ACC112 (cell line): ENCODE measurements around the gene MCF2L.

ENCODE experiments used
- H2AFZ ChIP-seq: fragments of 200-600 bp; sonication (generic); one replicate; pipeline ENCODE4 v1.6.0; 2017; ENCODE audit warnings: antibody characterized with exemption, low read length; ENCODE audit not compliant: unreplicated experiment
- H3K27ac ChIP-seq: fragments of 200-600 bp; sonication (generic); 2 replicates; pipeline ENCODE4 v1.5.1; 2014; ENCODE audit warnings: low read depth, mild to moderate bottlenecking, antibody characterized with exemption, low read length, moderate library complexity
- H3K27me3 ChIP-seq: fragments of 200-600 bp; sonication (generic); 2 replicates; pipeline ENCODE4 v1.6.1; 2014; ENCODE audit warnings: mild to moderate bottlenecking, antibody characterized with exemption, low read length, moderate library complexity, mixed read lengths; ENCODE audit not compliant: insufficient read depth
- H3K36me3 ChIP-seq: fragments of 200-600 bp; sonication (generic); 2 replicates; pipeline ENCODE4 v1.6.1; 2016; ENCODE audit warnings: mild to moderate bottlenecking, antibody characterized with exemption, low read length, moderate library complexity, mixed read lengths; ENCODE audit not compliant: insufficient read depth
- H3K4me1 ChIP-seq: fragments of 200-600 bp; sonication (generic); one replicate; pipeline ENCODE4 v1.6.1; 2016; ENCODE audit warnings: low read length, mixed read lengths; ENCODE audit not compliant: insufficient read depth, unreplicated experiment, control insufficient read depth
- H3K4me3 ChIP-seq: fragments of 200-600 bp; sonication (generic); 2 replicates; pipeline ENCODE4 v1.5.1; 2014; ENCODE audit warnings: mild to moderate bottlenecking, low read depth, low read length
- H3K79me2 ChIP-seq: fragments of 200-600 bp; sonication (generic); one replicate; pipeline ENCODE4 v1.6.0; 2016; ENCODE audit warnings: low read length; ENCODE audit not compliant: control insufficient read depth, unreplicated experiment, insufficient read depth

Gene MCF2L

GRCh38 chr13:113010510-113010865 lies 41.5 kb downstream of the MCF2L start:
- H3K79me2 ChIP-seq = no peaks in the 10 kb centered on the region
- H3K4me1 ChIP-seq = no peaks in the 10 kb centered on the region
- H3K4me3 ChIP-seq = no peak overlapping the region
- no peak overlapping the region for H3K27ac ChIP-seq
- no peak overlapping the region for H2AFZ ChIP-seq
- no peaks in the 10 kb centered on the region for H3K36me3 ChIP-seq
- H3K27me3 ChIP-seq = peaks cover 5% of the 10 kb centered on the region; the same call in 1 of the 2 replicates

GRCh38 chr13:113013303-113013702 lies 44.3 kb downstream of the MCF2L start:
- Histone ChIP-seq H3K27ac (no peak overlapping the region), H3K79me2 (no peaks in the 10 kb centered on the region), H3K27me3 (no peaks in the 10 kb centered on the region; the same call in 1 of the 2 replicates), H3K4me3 (no peak overlapping the region), H3K36me3 (no peaks in the 10 kb centered on the region), H3K4me1 (no peaks in the 10 kb centered on the region), H2AFZ (no peak overlapping the region)

GRCh38 chr13:113013878-113014751 lies 45.1 kb downstream of the MCF2L start:
- H3K4me3 ChIP-seq = no peak overlapping the region
- H3K79me2 ChIP-seq = no peaks in the 10 kb centered on the region
- H2AFZ ChIP-seq = no peak overlapping the region
- no peak overlapping the region for H3K27ac ChIP-seq
- H3K36me3 ChIP-seq = no peaks in the 10 kb centered on the region
- H3K4me1 ChIP-seq = no peaks in the 10 kb centered on the region
- peaks cover 2% of the 10 kb centered on the region; the same call in 1 of the 2 replicates for H3K27me3 ChIP-seq

- Histone ChIP-seq H3K36me3 (no peaks in the 10 kb centered on the region), H2AFZ (no peak overlapping the region), H3K4me3 (no peak overlapping the region), H3K79me2 (no peaks in the 10 kb centered on the region), H3K4me1 (no peaks in the 10 kb centered on the region), H3K27ac (no peak overlapping the region), H3K27me3 (peaks cover 9% of the 10 kb centered on the region; the same call in 1 of the 2 replicates)
These were observed 46.0 kb downstream of the MCF2L start for GRCh38 chr13:113014752-113015745.

GRCh38 chr13:113015826-113016525 lies 47.0 kb downstream of the MCF2L start:
- Histone ChIP-seq H3K79me2 (no peaks in the 10 kb centered on the region), H3K27ac (no peak overlapping the region), H2AFZ (no peak overlapping the region), H3K4me3 (no peak overlapping the region), H3K4me1 (no peaks in the 10 kb centered on the region), H3K36me3 (no peaks in the 10 kb centered on the region), H3K27me3 (peaks cover 15% of the 10 kb centered on the region)

- no peak overlapping the region for H3K27ac ChIP-seq
- H2AFZ ChIP-seq = no peak overlapping the region
- H3K36me3 ChIP-seq = no peaks in the 10 kb centered on the region
- peaks cover 15% of the 10 kb centered on the region for H3K27me3 ChIP-seq
- no peaks in the 10 kb centered on the region for H3K79me2 ChIP-seq
- no peak overlapping the region for H3K4me3 ChIP-seq
- H3K4me1 ChIP-seq = no peaks in the 10 kb centered on the region
These were observed 47.7 kb downstream of the MCF2L start for GRCh38 chr13:113016526-113017295.

- Histone ChIP-seq H3K36me3 (no peaks in the 10 kb centered on the region), H3K27me3 (peaks cover 19% of the 10 kb centered on the region), H2AFZ (no peak overlapping the region), H3K4me1 (peaks cover 1% of the 10 kb centered on the region), H3K27ac (no peak overlapping the region), H3K4me3 (no peak overlapping the region), H3K79me2 (no peaks in the 10 kb centered on the region)
These were observed 48.6 kb downstream of the MCF2L start for GRCh38 chr13:113017506-113018215.

GRCh38 chr13:113018676-113019465 lies 49.9 kb downstream of the MCF2L start:
- Histone ChIP-seq H3K27me3 (peaks cover 31% of the 10 kb centered on the region), H3K79me2 (no peaks in the 10 kb centered on the region), H2AFZ (no peak overlapping the region), H3K4me1 (peaks cover 4% of the 10 kb centered on the region), H3K4me3 (no peak overlapping the region), H3K27ac (no peak overlapping the region), H3K36me3 (no peaks in the 10 kb centered on the region)
